CD4-positive, alpha-beta T cell treated with Interleukin-1 beta for 1 hour (primary cell): Measurements from ENCODE around the gene VWA3B.
"Not testable (repeated sequence)": the region's sequence is repeated elsewhere in the genome, so short reads cannot be mapped to it uniquely, and the experiment has no call there.

Experiments
- DNase-seq, 2 donors: peaks; one replicate each; pipeline ENCODE4 v3.0.0-alpha.2; 2020 to 2022

Gene VWA3B

GRCh38 chr2:98134172-98135005 is 47.4 kb downstream of the VWA3B start:
- DNase-seq: peak; percentile 28 to 82

- no peak for DNase-seq
Observed at GRCh38 chr2:98137196-98137595, 50.2 kb downstream of the VWA3B start.

- DNase-seq: not testable (repeated sequence)
Observed at GRCh38 chr2:98138978-98139377, 52.0 kb downstream of the VWA3B start.

- no peak for DNase-seq
Observed at GRCh38 chr2:98140210-98140609, 53.2 kb downstream of the VWA3B start.

- no peak for DNase-seq
Observed at GRCh38 chr2:98142106-98142791, 55.3 kb downstream of the VWA3B start.

- DNase-seq: no peak
Observed at GRCh38 chr2:98145070-98145469, 58.1 kb downstream of the VWA3B start.

- not testable (repeated sequence) for DNase-seq
Observed at GRCh38 chr2:98147900-98148299, 60.9 kb downstream of the VWA3B start.

GRCh38 chr2:98148595-98149332 is 61.8 kb downstream of the VWA3B start:
- no peak for DNase-seq

- peak; percentile 14 to 38 for DNase-seq
Observed at GRCh38 chr2:98149333-98149697, 62.3 kb downstream of the VWA3B start.

- DNase-seq: no peak
Observed at GRCh38 chr2:98153481-98153880, 66.5 kb downstream of the VWA3B start.

- no peak for DNase-seq
Observed at GRCh38 chr2:98155291-98155690, 68.3 kb downstream of the VWA3B start.

- DNase-seq: no peak
Observed at GRCh38 chr2:98155716-98156115, 68.7 kb downstream of the VWA3B start.

- DNase-seq: no peak
Observed at GRCh38 chr2:98156304-98156703, 69.3 kb downstream of the VWA3B start.

GRCh38 chr2:98157557-98157956 is 70.6 kb downstream of the VWA3B start:
- DNase-seq: no peak

GRCh38 chr2:98158305-98158704 is 71.3 kb downstream of the VWA3B start:
- no peak for DNase-seq

GRCh38 chr2:98160554-98160953 is 73.6 kb downstream of the VWA3B start:
- DNase-seq: no peak

GRCh38 chr2:98161186-98161585 is 74.2 kb downstream of the VWA3B start:
- no peak for DNase-seq

- no peak for DNase-seq
Observed at GRCh38 chr2:98164256-98164655, 77.3 kb downstream of the VWA3B start.

- no peak for DNase-seq
Observed at GRCh38 chr2:98165516-98166071, 78.6 kb downstream of the VWA3B start.

- DNase-seq: no peak
Observed at GRCh38 chr2:98167916-98168315, 80.9 kb downstream of the VWA3B start.

- no peak for DNase-seq
Observed at GRCh38 chr2:98170076-98170475, 83.1 kb downstream of the VWA3B start.

GRCh38 chr2:98172150-98172765 is 85.3 kb downstream of the VWA3B start:
- no peak for DNase-seq

GRCh38 chr2:98172951-98173350 is 86.0 kb downstream of the VWA3B start:
- DNase-seq: no peak
